OCI-LY7 (cell line): ENCODE results near the gene IL1RAPL2. TPM values are rescaled to one million over a fixed set of nuclear protein-coding genes. Genes with fewer than 3 reads are reported as not detected.

ENCODE experiments used
- BruUV-seq: library from RNA; stranded (reverse); fragments of 400-500 nt; replicated peaks from 2 replicates; lab custom pipeline; 2021; lab: Mats Ljungman, UMichigan
- CTCF ChIA-PET: fragments of 300-600 bp; sonication (Branson Sonifier 250); formaldehyde crosslinking; loops from one replicate; lab custom pipeline; 2022; ENCODE audit warnings: antibody characterized with exemption; ENCODE audit not compliant: unreplicated experiment; lab: Charles Lee
- POLR2A ChIA-PET: fragments of 300-600 bp; sonication (Branson Sonifier 250); formaldehyde crosslinking; loops from one replicate; lab custom pipeline; 2022; ENCODE audit warnings: antibody characterized with exemption; lab: Charles Lee
- DNase-seq: peaks from one replicate; pipeline ENCODE4 v3.0.0-alpha.2; 2015; ENCODE audit warnings: low spot score
- H2AFZ ChIP-seq: fragments of 200-600 bp; sonication (generic), shearing (Covaris generic); 2 replicates; pipeline ENCODE4 v1.6.1; 2014; ENCODE audit warnings: mild to moderate bottlenecking, antibody characterized with exemption, low read length, moderate library complexity
- H3K27ac ChIP-seq: fragments of 200-600 bp; sonication (generic); 2 replicates; pipeline ENCODE4 v1.5.1; 2014; ENCODE audit warnings: mixed run types, low read depth, mild to moderate bottlenecking, moderate library complexity, low read length, inconsistent platforms; ENCODE audit not compliant: poor library complexity, severe bottlenecking
- H3K36me3 ChIP-seq: fragments of 200-600 bp; sonication (generic); 2 replicates; pipeline ENCODE4 v1.6.1; 2014; ENCODE audit warnings: mild to moderate bottlenecking, antibody characterized with exemption, low read length, moderate library complexity, mixed read lengths; ENCODE audit not compliant: insufficient read depth
- H3K4me1 ChIP-seq: fragments of 200-600 bp; sonication (generic); 2 replicates; pipeline ENCODE4 v1.5.1; 2014; ENCODE audit warnings: mild to moderate bottlenecking, low read length; ENCODE audit not compliant: insufficient read depth, poor library complexity, severe bottlenecking
- H3K4me2 ChIP-seq: fragments of 200-600 bp; sonication (generic); 2 replicates; pipeline ENCODE4 v1.6.1; 2014; ENCODE audit warnings: mild to moderate bottlenecking, low read length
- H3K4me3 ChIP-seq: fragments of 200-600 bp; sonication (generic); 2 replicates; pipeline ENCODE4 v1.5.1; 2014; ENCODE audit warnings: mild to moderate bottlenecking, low read depth, low read length; ENCODE audit not compliant: poor library complexity, severe bottlenecking
- H3K79me2 ChIP-seq: fragments of 200-600 bp; sonication (generic); 2 replicates; pipeline ENCODE4 v1.6.1; 2016; ENCODE audit warnings: low read depth, mild to moderate bottlenecking, low read length, moderate library complexity, mixed read lengths; ENCODE audit not compliant: insufficient read depth
- H3K9me2 ChIP-seq: fragments of 200-600 bp; sonication (generic); 2 replicates; pipeline ENCODE4 v1.6.1; 2016; ENCODE audit warnings: mild to moderate bottlenecking, low read length, mixed read lengths; ENCODE audit not compliant: insufficient read depth
- H3K9me3 ChIP-seq: fragments of 200-600 bp; sonication (generic); 2 replicates; pipeline ENCODE4 v1.6.1; 2014; ENCODE audit warnings: mild to moderate bottlenecking, mixed run types, low read length, mixed read lengths
- H4K20me1 ChIP-seq: fragments of 200-600 bp; sonication (generic); 2 replicates; pipeline ENCODE4 v1.6.1; 2014; ENCODE audit warnings: mild to moderate bottlenecking, antibody characterized with exemption, low read length, moderate library complexity, mixed read lengths; ENCODE audit not compliant: insufficient read depth
- CTCF ChIP-seq: fragments of 200-600 bp; sonication (generic); conservative IDR thresholded peaks from 2 replicates; pipeline ENCODE4 v1.5.1; 2014; ENCODE audit warnings: mild to moderate bottlenecking, antibody characterized with exemption, low read length, moderate library complexity, mixed read lengths
- EZH2phosphoT487 ChIP-seq: fragments of 200-600 bp; sonication (generic); IDR thresholded peaks from 2 replicates; pipeline ENCODE4 v1.6.1; 2018; ENCODE audit warnings: low read depth, borderline replicate concordance, mild to moderate bottlenecking, mixed run types, antibody characterized with exemption, low read length, moderate library complexity, mixed read lengths
- intact Hi-C: fragments of 100-400 bp; cut with micrococcal nuclease; formaldehyde crosslinking; loops from one replicate; pipeline ENCODE4 v1.10.0; 2022; ENCODE audit not compliant: unreplicated experiment
- total RNA-seq, 2 experiments: library from RNA; depleted of rRNA in 1 of 2; stranded (reverse); fragments of >200 nt in 1 of 2; shearing (Covaris generic) in 1 of 2; gene quantifications; 2 replicates each; pipeline ENCODE4 v1.2.3, GENCODE V29; 2014 to 2022

Gene IL1RAPL2
- total RNA-seq, 2 experiments from 2014 or later, result not detected

- no peaks in the 10 kb centered on the region for H3K9me2 ChIP-seq
- CTCF ChIA-PET, result no interaction called here
- no peak overlapping the region for H3K4me2 ChIP-seq
- H3K4me3 ChIP-seq, result no peak overlapping the region
- POLR2A ChIA-PET, result no interaction called here
- DNase-seq, result peak; percentile 0
- no peaks in the 10 kb centered on the region for H3K79me2 ChIP-seq
- H3K27ac ChIP-seq, result no peak overlapping the region
- TF ChIP-seq CTCF (peak; percentile 38; the same call in 1 of the 2 replicates), EZH2phosphoT487 (no peak)
- intact Hi-C loops, result no loop called here
- H2AFZ ChIP-seq, result no peak overlapping the region
- H3K36me3 ChIP-seq, result no peaks in the 10 kb centered on the region
- no peaks in the 10 kb centered on the region for H3K9me3 ChIP-seq
- H3K4me1 ChIP-seq, result no peaks in the 10 kb centered on the region
- no peaks in the 10 kb centered on the region for H4K20me1 ChIP-seq
- BruUV-seq, result no TSS peak
Measured at GRCh38 chrX:104641176-104641575, 75.2 kb downstream of the IL1RAPL2 start.

- ChIA-PET CTCF (no interaction called here), POLR2A (no interaction called here)
- BruUV-seq, result no TSS peak
- Histone ChIP-seq H3K36me3 (no peaks in the 10 kb centered on the region), H2AFZ (no peak overlapping the region), H3K4me3 (no peak overlapping the region), H4K20me1 (no peaks in the 10 kb centered on the region), H3K4me1 (no peaks in the 10 kb centered on the region), H3K79me2 (no peaks in the 10 kb centered on the region), H3K27ac (no peak overlapping the region), H3K9me3 (no peaks in the 10 kb centered on the region), H3K4me2 (no peak overlapping the region), H3K9me2 (no peaks in the 10 kb centered on the region)
- intact Hi-C loops, result no loop called here
- TF ChIP-seq CTCF, result no peak
- no peak for TF ChIP-seq EZH2phosphoT487
- no peak for DNase-seq
Measured at GRCh38 chrX:104647084-104647483, 81.1 kb downstream of the IL1RAPL2 start.

DNA sequence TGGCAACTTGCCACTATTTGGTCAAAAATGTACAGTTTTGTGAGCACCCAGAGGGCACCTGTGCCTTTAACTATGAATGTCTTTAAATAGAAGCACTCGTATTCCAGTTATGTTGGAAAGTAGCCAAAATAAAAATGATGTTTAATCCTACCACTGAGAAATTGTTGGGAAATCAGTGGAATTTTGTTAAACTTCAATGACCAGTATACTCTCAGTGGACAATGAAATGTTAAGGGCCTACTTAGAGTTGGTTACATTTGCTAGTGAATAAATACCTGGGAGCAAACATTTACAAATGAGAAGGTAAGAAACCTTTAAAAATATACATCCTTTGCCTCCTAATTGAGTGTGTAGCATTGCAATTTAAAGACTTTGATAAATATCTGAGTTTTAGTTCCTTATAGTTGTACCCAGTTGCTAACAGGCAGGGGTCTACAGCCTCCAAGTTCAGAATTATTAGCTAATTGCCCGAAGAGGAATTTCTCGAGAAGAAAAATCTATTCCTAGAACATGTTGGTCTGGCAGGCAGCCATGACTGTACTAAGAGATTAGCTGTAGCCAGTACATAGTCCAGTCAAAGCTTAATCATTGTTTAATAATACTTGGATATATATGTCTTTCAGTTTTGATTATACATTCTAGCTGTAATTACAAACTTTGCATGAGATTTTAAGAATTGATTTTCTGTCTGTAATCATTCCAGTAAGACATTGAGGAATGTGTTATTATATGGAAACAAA, 93.2 kb downstream of the IL1RAPL2 start:
- Histone ChIP-seq H3K4me1 (no peaks in the 10 kb centered on the region), H3K9me3 (no peaks in the 10 kb centered on the region), H3K4me2 (no peak overlapping the region), H3K9me2 (no peaks in the 10 kb centered on the region), H3K36me3 (no peaks in the 10 kb centered on the region), H3K79me2 (no peaks in the 10 kb centered on the region), H4K20me1 (no peaks in the 10 kb centered on the region), H2AFZ (no peak overlapping the region), H3K27ac (no peak overlapping the region), H3K4me3 (no peak overlapping the region)
- no peak for DNase-seq
- BruUV-seq, result no TSS peak
- intact Hi-C loops, result no loop called here
- CTCF ChIA-PET, result no interaction called here
- POLR2A ChIA-PET, result no interaction called here
- TF ChIP-seq EZH2phosphoT487, result no peak
- no peak for TF ChIP-seq CTCF
